H1 (cell line): ENCODE results near the gene SNTG2. TPM values are rescaled to one million over a fixed set of nuclear protein-coding genes. Genes with fewer than 3 reads are reported as not detected.

Experiments
- CTCF ChIA-PET: fragments of 300-600 bp; sonication (Branson Sonifier 250); formaldehyde crosslinking; loops from one replicate; lab custom pipeline; 2021; ENCODE audit not compliant: partially characterized antibody; lab: Charles Lee
- POLR2A ChIA-PET: fragments of 300-600 bp; sonication (Branson Sonifier 250); formaldehyde crosslinking; loops from one replicate; lab custom pipeline; 2021; ENCODE audit warnings: inconsistent platforms; ENCODE audit not compliant: partially characterized antibody; lab: Charles Lee
- DNase-seq, 2 experiments: peaks; one replicate each; pipeline versions ENCODE4 v3.0.0 to v3.0.0-alpha.2; 2010 to 2022; ENCODE audit warnings: low spot score in 2 of 2, low read depth in 1 of 2, mixed read lengths in 1 of 2
- FAIRE-seq: peaks from 2 replicates; lab custom pipeline; 2011; peaks lifted over from hg19 to GRCh38; lab: Jason Lieb, UNC
- H2AFZ ChIP-seq: 2 replicates; pipeline ENCODE4 v1.8.1; 2012; ENCODE audit warnings: low read length, inconsistent platforms
- H2AK5ac ChIP-seq: 2 replicates; pipeline ENCODE4 v1.6.1; 2013; ENCODE audit warnings: low read depth, low read length
- H2BK120ac ChIP-seq: replicated peaks from 2 replicates; pipeline ENCODE3; 2013; ENCODE audit warnings: low read depth, low read length, inconsistent platforms
- H2BK12ac ChIP-seq: 2 replicates; pipeline ENCODE4 v1.6.1; 2013; ENCODE audit warnings: low read depth, low read length
- H2BK15ac ChIP-seq: 2 replicates; pipeline ENCODE4 v1.6.1; 2013; ENCODE audit warnings: low read length
- H2BK20ac ChIP-seq: 2 replicates; pipeline ENCODE4 v1.6.1; 2013; ENCODE audit warnings: low read length
- H2BK5ac ChIP-seq: 2 replicates; pipeline ENCODE4 v1.6.1; 2013; ENCODE audit warnings: low read depth, low read length
- H3K14ac ChIP-seq: 2 replicates; pipeline ENCODE4 v1.6.1; 2013; ENCODE audit warnings: inconsistent platforms; ENCODE audit not compliant: insufficient read length
- H3K18ac ChIP-seq: 2 replicates; pipeline ENCODE4 v1.6.1; 2013; ENCODE audit warnings: low read length; ENCODE audit errors: extremely low read depth
- H3K23ac ChIP-seq: 2 replicates; pipeline ENCODE4 v1.6.1; 2013; ENCODE audit warnings: inconsistent platforms; ENCODE audit not compliant: insufficient read length
- H3K23me2 ChIP-seq: 2 replicates; pipeline ENCODE4 v1.6.1; 2013; ENCODE audit warnings: low read depth, low read length
- H3K27ac ChIP-seq: 2 replicates; pipeline ENCODE4 v1.6.1; 2011; ENCODE audit warnings: low read depth, low read length, inconsistent platforms
- H3K27me3 ChIP-seq, 4 experiments: replicated peaks in 1 of 4; 1 replicate in 1 of 4; 2 replicates in 3 of 4; pipeline versions ENCODE4 v1.6.1 to v1.8.1; 2011 to 2013; ENCODE audit warnings: low read length in 3 of 4, mild to moderate bottlenecking in 3 of 4, inconsistent platforms in 2 of 4, mixed read lengths in 2 of 4, moderate library complexity in 1 of 4; ENCODE audit not compliant: control insufficient read depth in 3 of 4, insufficient read depth in 3 of 4; ENCODE audit errors: extremely low read depth in 1 of 4
- H3K36me3 ChIP-seq, 4 experiments: 2 replicates each; pipeline versions ENCODE4 v1.6.1 to v1.8.1; 2011 to 2013; ENCODE audit warnings: mild to moderate bottlenecking in 4 of 4, low read length in 3 of 4, moderate library complexity in 2 of 4, control low read depth in 1 of 4, inconsistent platforms in 1 of 4; ENCODE audit not compliant: insufficient read depth in 4 of 4, control insufficient read depth in 2 of 4
- H3K4ac ChIP-seq: replicated peaks from 2 replicates; pipeline ENCODE3; 2013; ENCODE audit warnings: low read length, low read depth, mixed read lengths, inconsistent platforms; ENCODE audit not compliant: insufficient read length
- H3K4me1 ChIP-seq, 4 experiments: replicated peaks in 1 of 4; 1 replicate in 1 of 4; 2 replicates in 3 of 4; pipeline versions ENCODE4 v1.6.1 to v1.8.1; 2011 to 2013; ENCODE audit warnings: low read length in 3 of 4, inconsistent platforms in 2 of 4, mixed read lengths in 1 of 4; ENCODE audit not compliant: insufficient read depth in 4 of 4, control insufficient read depth in 3 of 4
- H3K4me2 ChIP-seq, 2 experiments: 2 replicates each; pipeline versions ENCODE4 v1.6.1 to v1.8.1; 2011 to 2013; ENCODE audit warnings: low read depth in 2 of 2, low read length in 2 of 2, control low read depth in 1 of 2, inconsistent platforms in 1 of 2, mild to moderate bottlenecking in 1 of 2; ENCODE audit not compliant: insufficient read depth in 1 of 2
- H3K4me3 ChIP-seq, 4 experiments: fragments of 200-600, 300-600 bp in 1 of 4; sonication (generic), shearing (Covaris generic), sonication (Bioruptor Twin) in 1 of 4; 2 replicates each; pipeline versions ENCODE4 v1.5.1 to v1.8.1; 2011 to 2016; ENCODE audit warnings: low read length in 4 of 4, low read depth in 3 of 4, control low read depth in 2 of 4, inconsistent platforms in 2 of 4, mild to moderate bottlenecking in 2 of 4, mixed read lengths in 1 of 4, moderate library complexity in 1 of 4; ENCODE audit not compliant: insufficient read depth in 2 of 4; ENCODE audit errors: extremely low read depth in 1 of 4
- H3K56ac ChIP-seq: replicated peaks from 2 replicates; pipeline ENCODE3; 2013; ENCODE audit warnings: low read depth, mild to moderate bottlenecking, mixed read lengths, low read length, inconsistent platforms; ENCODE audit not compliant: insufficient read length
- H3K79me1 ChIP-seq: 2 replicates; pipeline ENCODE4 v1.6.1; 2013; ENCODE audit warnings: low read depth, low read length, control low read depth
- H3K79me2 ChIP-seq, 2 experiments: 2 replicates each; pipeline versions ENCODE4 v1.6.1 to v1.8.1; 2012 to 2013; ENCODE audit warnings: low read length in 2 of 2, mild to moderate bottlenecking in 2 of 2, inconsistent platforms in 1 of 2; ENCODE audit not compliant: insufficient read depth in 2 of 2, control insufficient read depth in 1 of 2
- H3K9ac ChIP-seq, 4 experiments: replicated peaks in 1 of 4; 1 replicate in 1 of 4; 2 replicates in 3 of 4; pipeline versions ENCODE4 v1.6.1 to v1.8.1; 2011 to 2013; ENCODE audit warnings: low read depth in 3 of 4, low read length in 3 of 4, control low read depth in 2 of 4, mild to moderate bottlenecking in 2 of 4, moderate library complexity in 2 of 4, inconsistent platforms in 1 of 4; ENCODE audit errors: extremely low read depth in 1 of 4
- H3K9me3 ChIP-seq, 2 experiments: 2 replicates each; pipeline versions ENCODE4 v1.6.1 to v1.8.1; 2012 to 2013; ENCODE audit warnings: mild to moderate bottlenecking in 2 of 2, moderate library complexity in 2 of 2, control low read depth in 1 of 2, inconsistent platforms in 1 of 2, low read depth in 1 of 2, low read length in 1 of 2, mixed read lengths in 1 of 2; ENCODE audit not compliant: insufficient read depth in 2 of 2
- H4K20me1 ChIP-seq, 2 experiments: replicated peaks in 1 of 2; 2 replicates each; pipeline versions ENCODE3 to v1.8.1; 2011 to 2013; ENCODE audit warnings: inconsistent platforms in 2 of 2, low read length in 2 of 2, mild to moderate bottlenecking in 1 of 2; ENCODE audit not compliant: insufficient read depth in 2 of 2, control insufficient read depth in 1 of 2
- H4K5ac ChIP-seq: 2 replicates; pipeline ENCODE4 v1.6.1; 2013; ENCODE audit warnings: low read length, low read depth, mixed read lengths, inconsistent platforms; ENCODE audit not compliant: insufficient read length
- H4K8ac ChIP-seq: 2 replicates; pipeline ENCODE4 v1.8.0; 2013; ENCODE audit warnings: mild to moderate bottlenecking, moderate library complexity, low read length, inconsistent platforms; ENCODE audit not compliant: insufficient read depth; ENCODE audit errors: extremely low read depth
- H4K91ac ChIP-seq: replicated peaks from 2 replicates; pipeline ENCODE3; 2013; ENCODE audit warnings: low read length, mixed read lengths, inconsistent platforms; ENCODE audit not compliant: insufficient read length
- ATF2 ChIP-seq: IDR thresholded peaks from 2 replicates; pipeline ENCODE4 v1.6.1; 2012; ENCODE audit warnings: low read length, inconsistent platforms
- BRCA1 ChIP-seq: IDR thresholded peaks from 2 replicates; pipeline ENCODE4 v1.6.1; 2012; ENCODE audit warnings: low read depth, low read length, improper control_type of control experiment
- CEBPB ChIP-seq: IDR thresholded peaks from 2 replicates; pipeline ENCODE4 v1.6.1; 2012; ENCODE audit warnings: low read depth, low read length
- CTBP2 ChIP-seq: IDR thresholded peaks from 2 replicates; pipeline ENCODE4 v1.7.0; 2011; ENCODE audit warnings: borderline replicate concordance, mild to moderate bottlenecking, moderate library complexity, mixed read lengths, low read length; ENCODE audit not compliant: insufficient read depth, insufficient read length
- KDM4A ChIP-seq: IDR thresholded peaks from one replicate; pipeline ENCODE4 v1.7.1; 2012; ENCODE audit warnings: low read depth, mild to moderate bottlenecking, moderate library complexity, low read length, inconsistent platforms; ENCODE audit not compliant: severe bottlenecking
- KDM5A ChIP-seq: fragments of 200-600 bp; IDR thresholded peaks from 2 replicates; pipeline ENCODE4 v1.7.1; 2012; ENCODE audit warnings: mild to moderate bottlenecking, low read length, inconsistent platforms, mixed read lengths
- MAX ChIP-seq: IDR thresholded peaks from 2 replicates; pipeline ENCODE4 v1.6.1; 2012; ENCODE audit warnings: inconsistent platforms
- NRF1 ChIP-seq: IDR thresholded peaks from 2 replicates; pipeline ENCODE4 v1.6.1; 2011; ENCODE audit warnings: mild to moderate bottlenecking, low read depth, low read length, improper control_type of control experiment
- POLR2AphosphoS5 ChIP-seq: IDR thresholded peaks from 2 replicates; pipeline ENCODE4 v1.6.1; 2011; ENCODE audit warnings: low read depth, low read length
- SRF ChIP-seq: IDR thresholded peaks from 2 replicates; pipeline ENCODE4 v1.6.1; 2011; ENCODE audit warnings: mild to moderate bottlenecking, low read depth, low read length, moderate library complexity
- YY1 ChIP-seq: IDR thresholded peaks from 2 replicates; pipeline ENCODE4 v1.6.1; 2011; ENCODE audit warnings: low read depth, mild to moderate bottlenecking, low read length
- WGBS, 2 experiments: shearing (Covaris generic) in 1 of 2; methylation state at CpG; one replicate each; pipeline versions ENCODE4 v1.1.6 to v1.1.7; 2013 to 2015; ENCODE audit warnings: low lambda C conversion rate in 2 of 2, mixed read lengths in 2 of 2, inconsistent platforms in 1 of 2, low coverage in 1 of 2, missing lambda C conversion rate in 1 of 2; ENCODE audit not compliant: insufficient replicate concordance in 2 of 2, insufficient coverage in 1 of 2, insufficient read length in 1 of 2; ENCODE audit errors: extremely low coverage in 1 of 2, missing lambda C conversion rate in 1 of 2; 5-methylcytosine and 5-hydroxymethylcytosine counted together
- polyA plus RNA-seq, 7 experiments: library from polyadenylated mRNA; depleted of rRNA in 3 of 7; stranded (reverse) in 5 of 7; unstranded in 2 of 7; fragments of >200 nt in 5 of 7; fragments of 200-250 nt in 2 of 7; gene quantifications; 1 replicate in 5 of 7; 2 replicates in 1 of 7; 4 replicates in 1 of 7; pipeline versions ENCODE4 v1.2.1 to v1.2.3, GENCODE V29; 2011 to 2013; ENCODE audit warnings: missing spikeins in 2 of 7, mixed read lengths in 2 of 7
- total RNA-seq: library from RNA; stranded (reverse); fragmentation: NEBNext Ultra II Directional; extraction: Animal tissue kit (Norgen Biotek cat#: 25700); gene quantifications from 2 replicates; pipeline ENCODE4 v1.2.1, GENCODE V29; 2021
- TF ChIP-seq, protein P1 (sequence below): IDR thresholded peaks from 2 replicates; pipeline ENCODE4 v1.6.1; 2012; ENCODE audit warnings: inconsistent platforms

The SNTG2 gene
- total and polyA plus RNA-seq, 2 of the 8 experiments (the other 6 are each of a cell fraction or from before 2014, with no cell fraction given) = 6.6 to 18.1 TPM

DNA sequence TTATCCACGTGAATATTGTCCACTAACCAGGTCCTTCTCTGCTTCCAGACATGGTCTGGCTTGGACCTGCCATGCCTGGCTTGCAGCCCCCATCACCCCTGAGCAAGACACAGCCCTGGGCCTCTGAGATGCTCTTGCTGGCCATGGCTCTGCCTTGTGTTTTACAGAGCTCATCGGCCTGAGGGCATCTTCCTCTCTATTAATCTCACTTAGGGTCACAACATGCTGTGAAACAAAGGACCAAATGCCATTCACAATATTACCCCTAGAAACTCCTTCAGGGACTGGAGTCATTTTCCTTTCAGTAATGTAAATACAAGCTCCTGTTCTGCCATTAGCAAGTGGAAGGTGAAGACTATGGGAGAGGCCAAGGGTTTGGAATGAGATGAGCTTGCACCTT lies 455.8 kb downstream of the SNTG2 start:
- Histone ChIP-seq H3K4me3 (no peak overlapping the region), H3K14ac (no peak overlapping the region), H3K79me1 (no peaks in the 10 kb centered on the region), H3K18ac (no peak overlapping the region), H4K91ac (no peak overlapping the region), H3K9ac (no peak overlapping the region), H3K56ac (no peak overlapping the region), H3K4me2 (no peak overlapping the region), H3K36me3 (no peaks in the 10 kb centered on the region), H4K8ac (no peak overlapping the region), H3K79me2 (no peaks in the 10 kb centered on the region), H2BK20ac (no peak overlapping the region), H4K20me1 (no peaks in the 10 kb centered on the region), H2BK15ac (no peak overlapping the region), H3K9me3 (no peaks in the 10 kb centered on the region; a peak in 1 of 4 replicates), H2AK5ac (no peak overlapping the region), H2AFZ (no peak overlapping the region), H2BK120ac (no peak overlapping the region), H4K5ac (no peak overlapping the region), H3K27me3 (peaks cover 0 to 1% (median 0%) of the 10 kb centered on the region in 4 experiments; a peak in 2 of 7 replicates), H2BK5ac (no peak overlapping the region), H3K27ac (no peak overlapping the region), H3K4me1 (no peaks in the 10 kb centered on the region; a peak in 2 of 7 replicates), H3K23me2 (peaks cover 6% of the 10 kb centered on the region; the same call in 1 of the 2 replicates), H3K4ac (no peak overlapping the region), H2BK12ac (no peak overlapping the region), H3K23ac (no peak overlapping the region)
- POLR2A ChIA-PET = no interaction called here
- WGBS, 2 experiments = 84% methylated on average over 2 of the region's 2 CpGs; no CpG with 5 or more reads in 1 of the 2 experiments
- CTCF ChIA-PET = interaction anchor here (1.2 kb wide), 1 partner anchor 9 kb away, joined by 3 read pairs; no protein-coding TSS in a partner anchor
- FAIRE-seq (no peak), DNase-seq (no peak)
- TF ChIP-seq, protein P1, sequence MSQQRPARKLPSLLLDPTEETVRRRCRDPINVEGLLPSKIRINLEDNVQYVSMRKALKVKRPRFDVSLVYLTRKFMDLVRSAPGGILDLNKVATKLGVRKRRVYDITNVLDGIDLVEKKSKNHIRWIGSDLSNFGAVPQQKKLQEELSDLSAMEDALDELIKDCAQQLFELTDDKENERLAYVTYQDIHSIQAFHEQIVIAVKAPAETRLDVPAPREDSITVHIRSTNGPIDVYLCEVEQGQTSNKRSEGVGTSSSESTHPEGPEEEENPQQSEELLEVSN = no peak
- TF ChIP-seq MAX = no peak
- no peak for TF ChIP-seq CEBPB
- no peak for TF ChIP-seq BRCA1
- no peak for TF ChIP-seq SRF
- TF ChIP-seq KDM5A = no peak
- TF ChIP-seq CTBP2 = no peak
- no peak for TF ChIP-seq NRF1
- TF ChIP-seq YY1 = no peak
- no peak for TF ChIP-seq KDM4A
- no peak for TF ChIP-seq POLR2AphosphoS5
- no peak for TF ChIP-seq ATF2
